Measurements from ENCODE around the gene ATP2B2. TPM values are rescaled to one million over a fixed set of nuclear protein-coding genes. Genes with fewer than 3 reads are reported as not detected.
A peak's percentile ranks its signal among the peaks of the same experiment; 100 is the strongest.

Gene ATP2B2
- total RNA-seq, 1 experiment from 2014 or later, result 0.22 TPM

DNA sequence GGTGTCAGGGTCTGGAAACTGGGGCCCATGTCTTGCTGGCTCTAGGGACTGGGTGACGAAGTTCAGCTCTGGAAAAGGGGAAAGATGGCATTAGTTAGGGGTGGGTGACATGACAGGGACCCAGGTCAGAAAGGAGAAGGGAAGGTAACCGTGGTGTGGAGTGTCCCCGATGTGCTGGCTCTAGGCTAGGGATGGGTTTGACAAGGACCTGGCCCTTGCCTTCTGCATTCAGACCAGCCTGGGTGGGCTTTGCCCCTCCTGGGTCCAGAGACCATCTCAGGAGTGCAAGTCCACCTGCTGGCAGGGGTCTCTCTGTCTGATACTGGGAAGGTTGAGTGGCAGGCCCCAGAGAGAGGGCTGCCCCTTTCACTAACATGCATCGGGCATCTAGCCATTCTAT lies 28.7 kb upstream of the ATP2B2 start:
- H3K9ac ChIP-seq (ENCODE audit: low read length), result no peak overlapping the region
- no peaks in the 10 kb centered on the region for H3K27me3 ChIP-seq (ENCODE audit: low read length)
- H3K27ac ChIP-seq (ENCODE audit: low read length), result no peak overlapping the region
- no peak for DNase-seq
- H3K36me3 ChIP-seq (ENCODE audit: insufficient read depth, low read length), result no peaks in the 10 kb centered on the region
- peaks cover 27% of the 10 kb centered on the region for H3K4me1 ChIP-seq (ENCODE audit: low read length)
- H3K4me2 ChIP-seq (ENCODE audit: low read depth, low read length, poor library complexity, severe bottlenecking), result no peak overlapping the region
- no peaks in the 10 kb centered on the region for H3K9me3 ChIP-seq (ENCODE audit: low read length)
- H3K79me2 ChIP-seq (ENCODE audit: low read length), result no peaks in the 10 kb centered on the region
- no peak overlapping the region for H3K4me3 ChIP-seq (ENCODE audit: low read length)
- H3K9me2 ChIP-seq (replicated peaks; ENCODE audit: insufficient read depth, low read length), result no peaks in the 10 kb centered on the region
- H2AFZ ChIP-seq (ENCODE audit: low read length), result no peak overlapping the region
- no peaks in the 10 kb centered on the region; the same call in 1 of the 2 replicates for H4K20me1 ChIP-seq (ENCODE audit: insufficient read depth, low read depth, low read length)

DNA sequence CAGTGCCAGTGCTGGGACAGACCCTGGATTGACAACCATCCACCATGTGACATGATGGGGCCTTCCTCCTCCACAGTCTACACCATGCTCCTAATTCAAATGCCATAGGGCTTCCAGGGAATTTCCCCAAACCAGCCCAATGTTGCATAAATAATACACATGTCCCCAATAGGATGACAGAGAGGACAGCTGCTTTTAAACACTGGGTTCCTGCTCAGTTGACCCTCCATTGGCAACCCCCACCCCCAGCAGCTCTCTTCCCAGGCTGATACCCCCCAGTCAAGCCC lies 28.3 kb upstream of the ATP2B2 start:
- Histone ChIP-seq H3K9me2 (replicated peaks; ENCODE audit: insufficient read depth, low read length) (no peaks in the 10 kb centered on the region), H3K4me2 (ENCODE audit: low read depth, low read length, poor library complexity, severe bottlenecking) (no peak overlapping the region), H4K20me1 (ENCODE audit: insufficient read depth, low read depth, low read length) (no peaks in the 10 kb centered on the region; the same call in 1 of the 2 replicates), H3K4me3 (ENCODE audit: low read length) (no peak overlapping the region), H3K9ac (ENCODE audit: low read length) (no peak overlapping the region), H3K79me2 (ENCODE audit: low read length) (no peaks in the 10 kb centered on the region), H3K27me3 (ENCODE audit: low read length) (no peaks in the 10 kb centered on the region), H3K9me3 (ENCODE audit: low read length) (no peaks in the 10 kb centered on the region), H3K4me1 (ENCODE audit: low read length) (peaks cover 27% of the 10 kb centered on the region), H2AFZ (ENCODE audit: low read length) (no peak overlapping the region), H3K36me3 (ENCODE audit: insufficient read depth, low read length) (no peaks in the 10 kb centered on the region), H3K27ac (ENCODE audit: low read length) (no peak overlapping the region)
- DNase-seq, result no peak

DNA sequence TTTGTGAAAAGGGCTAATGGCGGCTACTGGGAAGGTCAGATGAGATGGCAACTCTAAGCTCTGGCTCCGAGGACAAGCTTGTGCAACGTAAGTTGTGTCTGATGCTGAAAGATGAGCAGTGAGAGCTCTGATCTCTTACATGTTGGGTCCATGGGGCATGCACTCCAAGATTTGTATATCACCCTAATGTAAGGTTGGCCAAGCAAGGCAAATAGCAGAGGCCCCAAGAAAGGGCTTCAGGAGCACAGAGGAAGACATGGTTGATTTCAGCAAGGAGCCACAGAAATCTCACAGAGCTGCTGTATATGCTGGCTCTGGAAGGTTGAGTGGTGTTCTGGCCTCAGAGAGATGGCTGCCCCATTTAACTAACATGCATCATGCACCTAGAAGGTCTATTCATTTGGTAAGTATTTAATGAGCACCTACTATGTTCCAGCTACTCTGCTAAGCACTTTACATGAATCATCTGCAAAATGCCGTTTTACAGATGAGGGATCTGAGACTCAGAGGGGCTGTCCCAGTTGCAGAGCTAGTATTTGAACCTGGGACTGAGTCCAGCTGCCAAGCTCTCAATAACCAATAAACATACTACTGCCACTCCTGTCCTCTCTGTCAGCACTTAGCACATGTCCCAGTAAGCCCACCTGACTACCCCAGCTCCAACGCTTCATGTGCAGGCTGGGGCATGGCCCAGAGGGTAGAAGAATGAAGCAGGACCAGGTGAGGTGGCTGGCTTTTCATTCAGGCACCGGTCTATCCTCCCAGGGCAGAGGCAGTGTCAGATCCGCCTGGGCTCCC lies 27.8 kb upstream of the ATP2B2 start:
- Histone ChIP-seq H3K9ac (ENCODE audit: low read length) (no peak overlapping the region), H3K36me3 (ENCODE audit: insufficient read depth, low read length) (no peaks in the 10 kb centered on the region), H3K27me3 (ENCODE audit: low read length) (no peaks in the 10 kb centered on the region), H3K79me2 (ENCODE audit: low read length) (no peaks in the 10 kb centered on the region), H3K4me3 (ENCODE audit: low read length) (no peak overlapping the region), H3K9me3 (ENCODE audit: low read length) (no peaks in the 10 kb centered on the region), H3K9me2 (replicated peaks; ENCODE audit: insufficient read depth, low read length) (no peaks in the 10 kb centered on the region), H4K20me1 (ENCODE audit: insufficient read depth, low read depth, low read length) (no peaks in the 10 kb centered on the region; the same call in 1 of the 2 replicates), H3K27ac (ENCODE audit: low read length) (peak overlapping the region; percentile 27; the same call in 1 of the 2 replicates), H3K4me2 (ENCODE audit: low read depth, low read length, poor library complexity, severe bottlenecking) (peak overlapping the region; percentile 10), H3K4me1 (ENCODE audit: low read length) (peaks cover 27% of the 10 kb centered on the region), H2AFZ (ENCODE audit: low read length) (no peak overlapping the region)
- DNase-seq, result peak; percentile 61

DNA sequence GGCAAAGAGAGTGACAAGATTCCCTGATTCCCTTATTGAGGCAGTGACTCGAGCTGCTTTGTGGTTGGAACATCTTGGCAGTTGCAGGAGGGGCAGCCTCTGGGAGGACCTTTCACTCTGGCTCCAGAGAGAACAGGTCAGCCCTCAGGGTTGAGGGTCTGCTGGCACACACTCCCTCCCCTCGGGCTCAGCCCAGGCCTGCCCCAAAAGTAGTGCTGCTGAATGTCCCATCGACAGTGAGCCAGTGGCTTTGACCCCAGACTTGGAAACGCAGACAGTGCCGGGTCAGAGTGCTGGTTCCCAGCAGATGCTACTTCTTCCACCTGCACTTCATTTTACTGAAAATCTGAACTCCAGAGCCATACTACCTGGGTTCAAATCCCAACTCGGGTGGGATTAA lies 25.6 kb upstream of the ATP2B2 start:
- H3K9me2 ChIP-seq (replicated peaks; ENCODE audit: insufficient read depth, low read length), result no peaks in the 10 kb centered on the region
- no peak overlapping the region for H3K4me3 ChIP-seq (ENCODE audit: low read length)
- no peak overlapping the region for H3K27ac ChIP-seq (ENCODE audit: low read length)
- H3K36me3 ChIP-seq (ENCODE audit: insufficient read depth, low read length), result no peaks in the 10 kb centered on the region
- no peak overlapping the region for H3K4me2 ChIP-seq (ENCODE audit: low read depth, low read length, poor library complexity, severe bottlenecking)
- H3K4me1 ChIP-seq (ENCODE audit: low read length), result peaks cover 25% of the 10 kb centered on the region
- H3K79me2 ChIP-seq (ENCODE audit: low read length), result no peaks in the 10 kb centered on the region
- H4K20me1 ChIP-seq (ENCODE audit: insufficient read depth, low read depth, low read length), result no peaks in the 10 kb centered on the region; the same call in 1 of the 2 replicates
- H3K9me3 ChIP-seq (ENCODE audit: low read length), result no peaks in the 10 kb centered on the region
- no peaks in the 10 kb centered on the region for H3K27me3 ChIP-seq (ENCODE audit: low read length)
- H3K9ac ChIP-seq (ENCODE audit: low read length), result no peak overlapping the region
- no peak for DNase-seq
- H2AFZ ChIP-seq (ENCODE audit: low read length), result no peak overlapping the region

DNA sequence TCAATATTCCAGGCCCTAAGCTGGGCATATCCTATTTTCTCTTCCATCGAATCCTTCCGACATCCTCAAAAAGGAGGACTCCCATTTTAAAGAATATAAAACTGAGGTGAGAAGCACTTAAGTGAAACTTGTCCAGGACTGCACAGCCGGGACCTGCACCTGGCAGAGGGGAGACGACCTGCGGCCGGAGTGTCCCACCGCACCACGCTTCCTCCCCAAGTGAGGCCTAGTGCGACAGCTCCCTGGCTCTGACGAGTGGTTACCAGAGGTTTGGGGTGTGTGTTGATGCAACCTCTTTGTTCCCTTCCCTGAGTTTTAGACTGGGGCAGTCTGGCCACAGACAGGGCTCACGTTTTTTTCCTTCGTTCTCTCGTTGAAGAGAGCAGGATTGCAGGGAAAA lies 24.9 kb upstream of the ATP2B2 start:
- no peaks in the 10 kb centered on the region for H3K27me3 ChIP-seq (ENCODE audit: low read length)
- peaks cover 17% of the 10 kb centered on the region for H3K4me1 ChIP-seq (ENCODE audit: low read length)
- no peak for DNase-seq
- no peaks in the 10 kb centered on the region for H3K79me2 ChIP-seq (ENCODE audit: low read length)
- H3K4me2 ChIP-seq (ENCODE audit: low read depth, low read length, poor library complexity, severe bottlenecking), result no peak overlapping the region
- H3K27ac ChIP-seq (ENCODE audit: low read length), result no peak overlapping the region
- no peak overlapping the region for H3K4me3 ChIP-seq (ENCODE audit: low read length)
- no peak overlapping the region for H3K9ac ChIP-seq (ENCODE audit: low read length)
- H4K20me1 ChIP-seq (ENCODE audit: insufficient read depth, low read depth, low read length), result no peaks in the 10 kb centered on the region; the same call in 1 of the 2 replicates
- no peaks in the 10 kb centered on the region for H3K9me2 ChIP-seq (replicated peaks; ENCODE audit: insufficient read depth, low read length)
- H2AFZ ChIP-seq (ENCODE audit: low read length), result no peak overlapping the region
- no peaks in the 10 kb centered on the region for H3K36me3 ChIP-seq (ENCODE audit: insufficient read depth, low read length)
- no peaks in the 10 kb centered on the region for H3K9me3 ChIP-seq (ENCODE audit: low read length)

DNA sequence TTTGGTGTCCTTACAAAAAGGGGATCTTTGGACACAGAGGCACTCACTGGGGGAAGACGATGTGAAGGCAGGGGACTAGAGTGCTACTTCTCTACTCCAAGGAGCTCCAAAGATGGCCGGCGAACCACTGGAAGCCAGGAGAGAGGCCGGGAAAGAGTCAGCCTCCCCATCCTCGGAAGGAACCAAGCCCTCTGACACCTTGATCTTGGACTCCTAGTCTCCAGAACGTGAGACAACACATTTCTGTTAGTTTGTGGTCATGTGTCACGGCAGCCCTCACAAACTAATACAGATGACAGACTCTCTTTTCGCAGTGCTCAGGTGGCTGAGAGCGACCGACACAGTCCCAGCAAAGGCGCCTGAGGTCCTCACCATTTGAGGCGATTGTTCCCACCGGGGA lies 24.4 kb upstream of the ATP2B2 start:
- Histone ChIP-seq H3K4me1 (ENCODE audit: low read length) (peaks cover 16% of the 10 kb centered on the region), H3K4me3 (ENCODE audit: low read length) (no peak overlapping the region), H4K20me1 (ENCODE audit: insufficient read depth, low read depth, low read length) (no peaks in the 10 kb centered on the region; the same call in 1 of the 2 replicates), H3K36me3 (ENCODE audit: insufficient read depth, low read length) (no peaks in the 10 kb centered on the region), H3K9ac (ENCODE audit: low read length) (no peak overlapping the region), H3K27me3 (ENCODE audit: low read length) (no peaks in the 10 kb centered on the region), H3K4me2 (ENCODE audit: low read depth, low read length, poor library complexity, severe bottlenecking) (no peak overlapping the region), H2AFZ (ENCODE audit: low read length) (no peak overlapping the region), H3K9me3 (ENCODE audit: low read length) (no peaks in the 10 kb centered on the region), H3K9me2 (replicated peaks; ENCODE audit: insufficient read depth, low read length) (no peaks in the 10 kb centered on the region), H3K27ac (ENCODE audit: low read length) (no peak overlapping the region), H3K79me2 (ENCODE audit: low read length) (no peaks in the 10 kb centered on the region)
- no peak for DNase-seq

DNA sequence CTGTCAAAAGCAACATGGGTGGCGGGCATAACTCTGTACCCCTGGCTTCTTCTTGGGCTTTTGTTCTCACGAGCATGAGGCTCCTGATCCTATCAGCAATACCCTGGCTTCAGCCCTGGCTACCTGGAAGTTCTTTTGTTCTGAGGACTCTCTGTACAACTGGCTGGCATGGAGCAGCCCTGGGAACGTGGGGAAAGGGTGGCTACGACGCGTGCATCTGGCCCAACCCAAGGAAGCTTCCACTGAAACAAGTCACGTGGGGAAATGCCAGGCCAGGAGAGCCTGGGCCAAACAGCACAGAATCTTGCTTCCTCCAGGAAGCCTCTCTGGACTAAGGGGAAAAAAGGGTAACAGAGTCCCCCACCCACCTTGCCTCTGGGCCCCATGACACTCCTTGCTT lies 22.7 kb upstream of the ATP2B2 start:
- Histone ChIP-seq H4K20me1 (ENCODE audit: insufficient read depth, low read depth, low read length) (no peaks in the 10 kb centered on the region; the same call in 1 of the 2 replicates), H3K27ac (ENCODE audit: low read length) (no peak overlapping the region), H3K9me3 (ENCODE audit: low read length) (no peaks in the 10 kb centered on the region), H3K4me1 (ENCODE audit: low read length) (peaks cover 11% of the 10 kb centered on the region), H3K4me2 (ENCODE audit: low read depth, low read length, poor library complexity, severe bottlenecking) (no peak overlapping the region), H3K27me3 (ENCODE audit: low read length) (no peaks in the 10 kb centered on the region), H3K9me2 (replicated peaks; ENCODE audit: insufficient read depth, low read length) (no peaks in the 10 kb centered on the region), H3K79me2 (ENCODE audit: low read length) (no peaks in the 10 kb centered on the region), H2AFZ (ENCODE audit: low read length) (no peak overlapping the region), H3K9ac (ENCODE audit: low read length) (no peak overlapping the region), H3K36me3 (ENCODE audit: insufficient read depth, low read length) (no peaks in the 10 kb centered on the region), H3K4me3 (ENCODE audit: low read length) (no peak overlapping the region)
- DNase-seq, result no peak

DNA sequence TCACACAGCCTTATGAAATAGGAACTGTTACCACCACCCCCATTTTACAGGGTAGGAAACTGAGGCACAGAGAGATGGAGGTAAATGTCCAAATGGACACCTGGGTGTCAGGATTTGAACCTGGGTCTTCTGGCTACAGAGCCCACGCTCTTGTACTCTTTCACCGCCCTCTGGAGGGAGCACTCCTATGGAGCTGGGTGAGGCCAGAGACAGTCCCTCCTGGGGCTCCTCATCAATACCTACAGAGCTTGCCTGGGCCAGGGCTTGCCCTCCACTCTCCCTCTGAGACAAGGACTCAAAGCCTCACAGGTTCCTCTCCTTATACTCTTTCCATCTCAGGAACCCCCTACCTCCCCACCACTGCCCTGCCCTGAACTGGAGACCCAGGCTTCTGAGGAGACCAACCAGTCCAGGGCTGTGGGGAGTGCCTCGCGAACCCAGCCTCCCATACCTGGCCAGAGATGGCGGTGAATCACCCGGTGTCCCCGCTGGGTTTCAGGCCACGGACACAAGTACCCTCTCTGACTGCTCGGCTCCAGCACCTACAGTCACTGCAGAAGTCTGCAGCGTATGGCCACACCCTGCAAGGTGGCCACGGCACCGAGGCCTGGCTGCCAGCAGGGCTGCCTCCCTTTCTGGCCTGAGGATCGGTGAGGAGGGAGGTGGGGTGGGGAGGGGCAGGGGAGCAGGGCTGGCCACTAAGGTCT lies 22.1 kb upstream of the ATP2B2 start:
- Histone ChIP-seq H3K9me3 (ENCODE audit: low read length) (no peaks in the 10 kb centered on the region), H3K4me3 (ENCODE audit: low read length) (no peak overlapping the region), H3K36me3 (ENCODE audit: insufficient read depth, low read length) (no peaks in the 10 kb centered on the region), H3K9me2 (replicated peaks; ENCODE audit: insufficient read depth, low read length) (no peaks in the 10 kb centered on the region), H2AFZ (ENCODE audit: low read length) (no peak overlapping the region), H3K4me2 (ENCODE audit: low read depth, low read length, poor library complexity, severe bottlenecking) (no peak overlapping the region), H3K9ac (ENCODE audit: low read length) (no peak overlapping the region), H3K79me2 (ENCODE audit: low read length) (no peaks in the 10 kb centered on the region), H3K4me1 (ENCODE audit: low read length) (peaks cover 10% of the 10 kb centered on the region), H3K27me3 (ENCODE audit: low read length) (no peaks in the 10 kb centered on the region), H4K20me1 (ENCODE audit: insufficient read depth, low read depth, low read length) (no peaks in the 10 kb centered on the region; the same call in 1 of the 2 replicates), H3K27ac (ENCODE audit: low read length) (no peak overlapping the region)
- no peak for DNase-seq

Measured in Karpas-422 (cell line).